ENCODE data around the gene C12orf54.

- TF ChIP-seq CTCF (IDR thresholded peaks at IDR 0.05) (no peak), POLR2AphosphoS5 (IDR thresholded peaks at IDR 0.05) (no peak), POLR2A (IDR thresholded peaks at IDR 0.05) (no peak)
Observed at GRCh38 chr12:48445538-48445937, 36.8 kb upstream of the C12orf54 start.
